PC-3 (cell line): Measurements from ENCODE around the gene NFIL3. TPM values are rescaled to one million over a fixed set of nuclear protein-coding genes. Genes with fewer than 3 reads are reported as not detected.

Experiments used
- ATAC-seq: fragments of 200-7000 bp; cut with Tn5 transposase; 2 replicates; pipeline ENCODE4 v1.9.1; 2020; ENCODE audit warnings: mild to moderate bottlenecking, moderate library complexity
- BruUV-seq: library from RNA; stranded (reverse); fragments of 400-500 nt; replicated peaks from 2 replicates; lab custom pipeline; 2021; lab: Mats Ljungman, UMichigan
- CTCF ChIA-PET: fragments of 300-600 bp; sonication (Branson Sonifier 250); formaldehyde crosslinking; loops from one replicate; lab custom pipeline; 2022; ENCODE audit warnings: antibody characterized with exemption; lab: Charles Lee
- POLR2A ChIA-PET: fragments of 300-600 bp; sonication (Branson Sonifier 250); formaldehyde crosslinking; loops from one replicate; lab custom pipeline; 2022; ENCODE audit warnings: antibody characterized with exemption; ENCODE audit not compliant: unreplicated experiment; lab: Charles Lee
- DNase-seq: peaks from one replicate; pipeline ENCODE4 v3.0.0-alpha.2; 2015
- H2AFZ ChIP-seq: fragments of 300-600 bp; sonication (generic); 2 replicates; pipeline ENCODE4 v1.6.0; 2016; ENCODE audit warnings: antibody characterized with exemption, low read length
- H3F3A ChIP-seq: fragments of 300-600 bp; sonication (generic); one replicate; pipeline ENCODE4 v1.6.0; 2017; ENCODE audit warnings: antibody characterized with exemption, low read length, control low read depth, mild to moderate bottlenecking; ENCODE audit not compliant: unreplicated experiment
- H3K27ac ChIP-seq: fragments of 300-600 bp; sonication (generic); 2 replicates; pipeline ENCODE4 v1.5.1; 2016; ENCODE audit warnings: mild to moderate bottlenecking, low read length
- H3K27me3 ChIP-seq: fragments of 300-600 bp; sonication (generic); 2 replicates; pipeline ENCODE4 v1.6.1; 2016; ENCODE audit warnings: low read length, mixed read lengths
- H3K36me3 ChIP-seq: fragments of 300-600 bp; sonication (generic); 2 replicates; pipeline ENCODE4 v1.6.1; 2016; ENCODE audit warnings: low read depth, mixed run types, low read length, mixed read lengths
- H3K4me1 ChIP-seq: fragments of 300-600 bp; sonication (generic); 2 replicates; pipeline ENCODE4 v1.5.1; 2016; ENCODE audit warnings: low read length; ENCODE audit not compliant: insufficient read depth
- H3K4me2 ChIP-seq: fragments of 300-600 bp; sonication (generic); 2 replicates; pipeline ENCODE4 v1.6.0; 2016; ENCODE audit warnings: low read length
- H3K4me3 ChIP-seq: fragments of 300-600 bp; sonication (generic); 2 replicates; pipeline ENCODE4 v1.5.1; 2016; ENCODE audit warnings: mild to moderate bottlenecking, low read length, mixed read lengths
- H3K79me2 ChIP-seq: fragments of 300-600 bp; sonication (generic); 2 replicates; pipeline ENCODE4 v1.6.1; 2017; ENCODE audit warnings: low read length, mixed read lengths
- H3K9ac ChIP-seq: fragments of 300-600 bp; sonication (generic); 2 replicates; pipeline ENCODE4 v1.6.0; 2016; ENCODE audit warnings: mild to moderate bottlenecking, low read length
- H3K9me2 ChIP-seq: fragments of 300-600 bp; sonication (generic); replicated peaks from 2 replicates; pipeline ENCODE4 v1.6.1; 2016; ENCODE audit warnings: mixed run types, low read length, mixed read lengths
- H3K9me3 ChIP-seq: fragments of 300-600 bp; sonication (generic); 2 replicates; pipeline ENCODE4 v1.6.1; 2016; ENCODE audit warnings: low read length, mixed read lengths
- H4K20me1 ChIP-seq: fragments of 300-600 bp; sonication (generic); 2 replicates; pipeline ENCODE4 v1.6.1; 2016; ENCODE audit warnings: low read length, mixed read lengths
- EZH2 ChIP-seq: fragments of 300-600 bp; sonication (generic); IDR thresholded peaks from one replicate; pipeline ENCODE4 v1.6.1; 2017; ENCODE audit warnings: antibody characterized with exemption, mild to moderate bottlenecking, low read length; ENCODE audit not compliant: unreplicated experiment
- EZH2phosphoT487 ChIP-seq: fragments of 300-600 bp; sonication (generic); IDR thresholded peaks from 2 replicates; pipeline ENCODE4 v1.6.1; 2018; ENCODE audit warnings: mild to moderate bottlenecking, antibody characterized with exemption, low read length, borderline replicate concordance
- intact Hi-C: fragments of 100-400 bp; cut with micrococcal nuclease; formaldehyde crosslinking; loops from 2 replicates; pipeline ENCODE4 v1.9.0; 2023
- total RNA-seq: library from RNA; depleted of rRNA; stranded (reverse); fragments of >200 nt; gene quantifications from 2 replicates; pipeline ENCODE4 v1.2.3, GENCODE V29; 2014
- TF ChIP-seq, protein P1 (sequence below): fragments of 300-600 bp; sonication (generic); conservative IDR thresholded peaks from 2 replicates; pipeline ENCODE4 v1.5.1; 2017; ENCODE audit warnings: antibody characterized with exemption, low read depth, mild to moderate bottlenecking, low read length

NFIL3 gene
- total RNA-seq, 1 experiment from 2014 or later, result 5.4 TPM

DNA sequence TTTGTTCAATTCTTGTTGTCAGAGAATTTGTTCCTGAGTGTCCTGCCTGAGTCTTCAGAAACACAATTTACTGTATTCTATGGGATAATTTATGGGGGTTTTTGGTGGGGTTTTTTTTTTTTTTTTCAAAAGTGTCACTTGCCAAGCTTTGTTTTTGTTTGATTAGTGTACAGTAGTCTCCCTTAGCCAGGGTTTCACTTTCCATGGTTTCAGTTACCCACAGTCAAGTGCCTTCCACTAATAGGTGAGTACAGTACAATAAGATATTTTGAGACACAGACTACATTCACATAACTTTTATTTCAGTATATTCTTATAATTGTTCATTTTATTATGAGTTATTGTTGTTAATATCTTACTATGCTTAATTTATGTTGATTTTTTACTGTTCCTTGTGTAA is 36.9 kb downstream of the NFIL3 start:
- BruUV-seq, result no TSS peak
- no peak for DNase-seq
- Histone ChIP-seq H3K4me2 (no peak overlapping the region), H2AFZ (no peak overlapping the region), H3K9me2 (no peaks in the 10 kb centered on the region), H3K4me1 (peaks cover 9% of the 10 kb centered on the region), H3F3A (no peaks in the 10 kb centered on the region), H3K4me3 (no peak overlapping the region), H3K36me3 (no peaks in the 10 kb centered on the region), H3K27ac (no peak overlapping the region), H3K27me3 (no peaks in the 10 kb centered on the region), H3K9me3 (no peaks in the 10 kb centered on the region), H3K79me2 (no peaks in the 10 kb centered on the region), H3K9ac (no peak overlapping the region), H4K20me1 (no peaks in the 10 kb centered on the region)
- no peak for ATAC-seq
- POLR2A ChIA-PET, result interaction anchor here (0.6 kb wide), 1 partner anchor 18 kb away, joined by 3 read pairs; no protein-coding TSS in a partner anchor
- intact Hi-C loops, result no loop called here
- CTCF ChIA-PET, result no interaction called here
- TF ChIP-seq, protein P1, sequence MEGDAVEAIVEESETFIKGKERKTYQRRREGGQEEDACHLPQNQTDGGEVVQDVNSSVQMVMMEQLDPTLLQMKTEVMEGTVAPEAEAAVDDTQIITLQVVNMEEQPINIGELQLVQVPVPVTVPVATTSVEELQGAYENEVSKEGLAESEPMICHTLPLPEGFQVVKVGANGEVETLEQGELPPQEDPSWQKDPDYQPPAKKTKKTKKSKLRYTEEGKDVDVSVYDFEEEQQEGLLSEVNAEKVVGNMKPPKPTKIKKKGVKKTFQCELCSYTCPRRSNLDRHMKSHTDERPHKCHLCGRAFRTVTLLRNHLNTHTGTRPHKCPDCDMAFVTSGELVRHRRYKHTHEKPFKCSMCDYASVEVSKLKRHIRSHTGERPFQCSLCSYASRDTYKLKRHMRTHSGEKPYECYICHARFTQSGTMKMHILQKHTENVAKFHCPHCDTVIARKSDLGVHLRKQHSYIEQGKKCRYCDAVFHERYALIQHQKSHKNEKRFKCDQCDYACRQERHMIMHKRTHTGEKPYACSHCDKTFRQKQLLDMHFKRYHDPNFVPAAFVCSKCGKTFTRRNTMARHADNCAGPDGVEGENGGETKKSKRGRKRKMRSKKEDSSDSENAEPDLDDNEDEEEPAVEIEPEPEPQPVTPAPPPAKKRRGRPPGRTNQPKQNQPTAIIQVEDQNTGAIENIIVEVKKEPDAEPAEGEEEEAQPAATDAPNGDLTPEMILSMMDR, result no peak
- no peak for TF ChIP-seq EZH2phosphoT487

DNA sequence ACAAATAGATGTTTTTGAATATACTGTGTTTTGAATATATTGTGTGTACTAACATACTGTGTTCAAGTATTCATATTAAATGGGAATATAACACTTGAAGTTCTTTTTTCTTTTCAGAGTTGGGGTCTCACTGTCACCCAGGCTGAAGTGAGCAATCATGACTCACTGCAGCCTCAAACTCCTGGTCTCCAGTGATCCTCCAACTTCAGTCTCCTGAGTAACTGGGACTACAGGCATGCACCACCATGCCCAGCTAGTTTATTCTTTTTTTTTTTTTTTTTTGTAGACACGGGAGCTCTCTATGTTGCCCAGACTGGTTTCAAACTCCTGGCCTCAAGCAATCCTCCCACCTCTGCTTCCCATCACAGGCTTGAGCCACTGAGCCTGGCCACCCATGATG is 38.7 kb downstream of the NFIL3 start:
- Histone ChIP-seq H3K4me1 (no peaks in the 10 kb centered on the region), H3K9me3 (no peaks in the 10 kb centered on the region), H3K4me3 (no peak overlapping the region), H3K9ac (no peak overlapping the region), H3K36me3 (no peaks in the 10 kb centered on the region), H3F3A (no peaks in the 10 kb centered on the region), H3K9me2 (no peaks in the 10 kb centered on the region), H3K4me2 (no peak overlapping the region), H2AFZ (no peak overlapping the region), H3K27me3 (no peaks in the 10 kb centered on the region), H4K20me1 (no peaks in the 10 kb centered on the region), H3K27ac (no peak overlapping the region), H3K79me2 (no peaks in the 10 kb centered on the region)
- intact Hi-C loops, result no loop called here
- ChIA-PET POLR2A (no interaction called here), CTCF (no interaction called here)
- ATAC-seq (no peak), DNase-seq (no peak)
- BruUV-seq, result no TSS peak
- TF ChIP-seq EZH2phosphoT487 (no peak), EZH2 (no peak)
- TF ChIP-seq, protein P1, result no peak

DNA sequence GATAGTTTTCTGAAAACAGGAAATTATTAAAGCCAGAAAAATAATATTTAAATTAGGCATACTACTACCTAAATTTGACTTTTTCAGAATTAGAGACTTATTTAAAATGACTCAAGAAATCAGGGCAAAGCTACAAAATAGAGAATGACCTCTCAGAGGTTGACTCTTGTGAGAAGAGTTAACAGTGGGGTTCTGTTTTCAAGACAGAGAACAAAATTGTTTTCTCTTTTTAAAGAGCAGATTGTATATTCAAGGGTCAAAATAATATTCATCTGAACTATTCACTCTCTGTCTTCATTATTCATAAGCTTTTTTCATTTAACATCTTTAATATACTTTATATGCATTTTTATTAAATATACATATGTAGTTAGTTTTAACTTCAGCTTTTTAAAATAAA is 40.1 kb downstream of the NFIL3 start:
- H3K9me3 ChIP-seq, result no peaks in the 10 kb centered on the region
- H3K27me3 ChIP-seq, result no peaks in the 10 kb centered on the region
- no peaks in the 10 kb centered on the region for H3K79me2 ChIP-seq
- CTCF ChIA-PET, result no interaction called here
- no peaks in the 10 kb centered on the region for H3F3A ChIP-seq
- H3K4me3 ChIP-seq, result no peak overlapping the region
- no peak overlapping the region for H3K4me2 ChIP-seq
- H3K9me2 ChIP-seq, result no peaks in the 10 kb centered on the region
- DNase-seq (no peak), ATAC-seq (no peak)
- no peak overlapping the region for H3K9ac ChIP-seq
- no peaks in the 10 kb centered on the region for H3K36me3 ChIP-seq
- BruUV-seq, result no TSS peak
- no peaks in the 10 kb centered on the region for H4K20me1 ChIP-seq
- POLR2A ChIA-PET, result no interaction called here
- intact Hi-C loops, result no loop called here
- H2AFZ ChIP-seq, result no peak overlapping the region
- no peaks in the 10 kb centered on the region for H3K4me1 ChIP-seq
- TF ChIP-seq, protein P1, result no peak
- TF ChIP-seq EZH2, result no peak
- H3K27ac ChIP-seq, result no peak overlapping the region
